Activated CD8-positive, alpha-beta T cell treated with anti-CD3 and anti-CD28 coated beads for 36 hours (primary cell): ENCODE measurements around the gene SYNJ2. TPM values are rescaled to one million over a fixed set of nuclear protein-coding genes. Genes with fewer than 3 reads are reported as not detected.
A peak's percentile ranks its signal among the peaks of the same experiment; 100 is the strongest.

Source experiments
- ATAC-seq: fragments of 200-7000 bp; cut with Tn5 transposase; one replicate; pipeline ENCODE4 v1.10.0; 2021; ENCODE audit warnings: mild to moderate bottlenecking, moderate library complexity
- CTCF ChIA-PET: fragments of 350-600 bp; sonication (Branson Sonifier 250); formaldehyde crosslinking; loops from one replicate; lab custom pipeline; 2021; ENCODE audit warnings: antibody characterized with exemption; lab: Charles Lee
- POLR2A ChIA-PET: fragments of 350-600 bp; sonication (Branson Sonifier 250); formaldehyde crosslinking; loops from one replicate; lab custom pipeline; 2021; ENCODE audit warnings: antibody characterized with exemption; lab: Charles Lee
- DNase-seq: peaks from one replicate; pipeline ENCODE4 v3.0.0-alpha.2; 2020
- H3K27ac Mint-ChIP-seq: one replicate; pipeline ENCODE4 v1.8.0; 2021; ENCODE audit warnings: mild to moderate bottlenecking, mixed read lengths
- H3K27me3 Mint-ChIP-seq: one replicate; pipeline ENCODE4 v1.8.0; 2021; ENCODE audit warnings: mixed read lengths
- H3K36me3 Mint-ChIP-seq: one replicate; pipeline ENCODE4 v1.8.0; 2021; ENCODE audit warnings: low read depth, mixed read lengths
- H3K4me1 Mint-ChIP-seq: one replicate; pipeline ENCODE4 v1.8.0; 2021; ENCODE audit warnings: low read depth, mixed read lengths
- H3K4me3 Mint-ChIP-seq: one replicate; pipeline ENCODE4 v1.8.0; 2021; ENCODE audit warnings: mild to moderate bottlenecking, moderate library complexity, mixed read lengths
- H3K9me3 Mint-ChIP-seq: one replicate; pipeline ENCODE4 v1.8.0; 2021; ENCODE audit warnings: mixed read lengths
- intact Hi-C: fragments of 100-400 bp; cut with micrococcal nuclease; formaldehyde crosslinking; loops from one replicate; pipeline ENCODE4 v1.10.0; 2022
- total RNA-seq, 2 experiments: library from RNA; stranded (reverse); gene quantifications; one replicate each; pipeline ENCODE4 v1.2.3, GENCODE V29; 2021
- TF ChIP-seq, protein P1 (sequence below): fragments of 200-600 bp; IDR thresholded peaks from one replicate; pipeline ENCODE4 v1.8.0; 2022; ENCODE audit warnings: antibody characterized with exemption, mild to moderate bottlenecking

Gene SYNJ2
- total RNA-seq, 2 experiments from 2014 or later = 27.7 to 28.5 TPM

DNA sequence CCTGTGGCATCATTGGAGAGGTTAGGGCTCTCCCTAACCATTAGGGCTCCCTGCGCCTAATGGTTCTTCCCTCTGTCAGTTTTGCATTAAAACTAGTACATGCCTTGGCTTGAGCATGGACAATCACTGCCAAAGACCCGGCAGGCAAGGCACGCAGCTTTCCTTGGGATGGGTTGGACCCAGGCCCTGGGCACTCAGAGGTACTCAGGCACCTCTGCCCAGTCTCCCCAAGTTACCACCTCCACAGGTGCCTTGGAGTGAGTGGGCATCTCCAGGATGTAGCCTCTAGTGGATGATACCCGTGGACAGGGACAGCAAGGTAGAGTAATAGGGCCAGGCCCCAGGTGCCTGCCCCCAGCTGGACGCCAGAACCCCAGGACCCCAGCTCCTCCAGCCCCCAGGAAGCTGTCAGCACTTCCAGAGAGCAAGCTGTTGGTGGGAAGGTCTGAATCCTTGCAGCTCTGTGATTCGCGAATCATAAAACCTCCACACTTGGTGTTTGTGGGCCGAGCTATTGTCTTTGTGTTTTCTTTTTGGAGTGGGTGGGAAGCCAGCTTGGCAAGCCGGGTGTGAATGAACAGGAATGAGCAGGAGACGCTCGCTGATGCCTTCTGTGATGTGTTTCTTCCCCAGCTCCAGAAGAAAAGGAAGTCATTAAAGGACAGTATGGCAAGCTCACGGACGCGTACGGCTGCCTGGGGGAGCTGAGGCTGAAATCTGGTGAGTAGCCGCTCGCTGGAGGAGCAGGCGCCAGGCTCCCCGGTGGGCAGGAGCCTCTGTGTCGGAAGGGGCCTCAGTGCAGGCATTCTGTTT, 35.1 kb downstream of the SYNJ2 start:
- Mint-ChIP-seq H3K4me3 (no peak overlapping the region), H3K36me3 (peaks cover 22% of the 10 kb centered on the region)

DNA sequence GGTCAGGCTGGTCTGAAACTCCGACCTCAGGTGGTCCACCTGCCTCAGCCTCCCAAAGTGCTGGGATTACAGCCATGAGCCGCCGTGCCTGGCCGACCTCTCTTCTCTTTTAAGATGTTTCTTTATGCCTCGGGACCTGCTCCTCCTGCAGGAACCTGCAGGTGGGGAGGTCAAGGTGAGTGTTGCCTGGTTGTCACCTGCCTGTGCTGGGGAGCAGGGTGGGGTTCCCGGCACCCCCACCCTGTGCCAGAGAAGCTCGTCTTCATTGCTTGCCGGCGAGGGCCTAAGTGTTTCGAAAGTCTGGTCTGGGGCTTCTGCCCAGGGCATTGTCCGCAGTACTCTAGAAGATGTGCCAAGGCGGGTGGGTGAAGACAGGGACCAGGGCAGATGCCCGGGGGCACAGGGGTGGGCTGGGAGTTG, 36.0 kb downstream of the SYNJ2 start:
- no peak overlapping the region for H3K4me3 Mint-ChIP-seq
- ChIA-PET POLR2A (no interaction called here), CTCF (interaction anchor here (1.9 to 6.2 kb wide), 2 partner anchors 9 to 55 kb away, joined by 4 to 60 read pairs; no protein-coding TSS in a partner anchor)
- DNase-seq (no peak), ATAC-seq (no peak)
- H3K36me3 Mint-ChIP-seq = peaks cover 19% of the 10 kb centered on the region
- H3K9me3 Mint-ChIP-seq = no peaks in the 10 kb centered on the region
- intact Hi-C loops = no loop called here
- no peaks in the 10 kb centered on the region for H3K27me3 Mint-ChIP-seq
- peaks cover 26% of the 10 kb centered on the region for H3K4me1 Mint-ChIP-seq
- no peak overlapping the region for H3K27ac Mint-ChIP-seq
- TF ChIP-seq, protein P1, sequence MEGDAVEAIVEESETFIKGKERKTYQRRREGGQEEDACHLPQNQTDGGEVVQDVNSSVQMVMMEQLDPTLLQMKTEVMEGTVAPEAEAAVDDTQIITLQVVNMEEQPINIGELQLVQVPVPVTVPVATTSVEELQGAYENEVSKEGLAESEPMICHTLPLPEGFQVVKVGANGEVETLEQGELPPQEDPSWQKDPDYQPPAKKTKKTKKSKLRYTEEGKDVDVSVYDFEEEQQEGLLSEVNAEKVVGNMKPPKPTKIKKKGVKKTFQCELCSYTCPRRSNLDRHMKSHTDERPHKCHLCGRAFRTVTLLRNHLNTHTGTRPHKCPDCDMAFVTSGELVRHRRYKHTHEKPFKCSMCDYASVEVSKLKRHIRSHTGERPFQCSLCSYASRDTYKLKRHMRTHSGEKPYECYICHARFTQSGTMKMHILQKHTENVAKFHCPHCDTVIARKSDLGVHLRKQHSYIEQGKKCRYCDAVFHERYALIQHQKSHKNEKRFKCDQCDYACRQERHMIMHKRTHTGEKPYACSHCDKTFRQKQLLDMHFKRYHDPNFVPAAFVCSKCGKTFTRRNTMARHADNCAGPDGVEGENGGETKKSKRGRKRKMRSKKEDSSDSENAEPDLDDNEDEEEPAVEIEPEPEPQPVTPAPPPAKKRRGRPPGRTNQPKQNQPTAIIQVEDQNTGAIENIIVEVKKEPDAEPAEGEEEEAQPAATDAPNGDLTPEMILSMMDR = no peak

More for the DNA sequence above, 35.1 kb downstream of the SYNJ2 start:
- no peaks in the 10 kb centered on the region for H3K9me3 Mint-ChIP-seq
- ChIA-PET POLR2A (no interaction called here), CTCF (interaction anchor here (1.3 to 6.2 kb wide), 3 partner anchors 10 to 56 kb away, joined by 3 to 60 read pairs (median 4); no protein-coding TSS in a partner anchor)
- TF ChIP-seq, protein P1 = no peak
- no peak for DNase-seq
- no peak overlapping the region for H3K27ac Mint-ChIP-seq
- intact Hi-C loops = no loop called here
- no peak for ATAC-seq
- H3K27me3 Mint-ChIP-seq = no peaks in the 10 kb centered on the region
- peaks cover 31% of the 10 kb centered on the region for H3K4me1 Mint-ChIP-seq

DNA sequence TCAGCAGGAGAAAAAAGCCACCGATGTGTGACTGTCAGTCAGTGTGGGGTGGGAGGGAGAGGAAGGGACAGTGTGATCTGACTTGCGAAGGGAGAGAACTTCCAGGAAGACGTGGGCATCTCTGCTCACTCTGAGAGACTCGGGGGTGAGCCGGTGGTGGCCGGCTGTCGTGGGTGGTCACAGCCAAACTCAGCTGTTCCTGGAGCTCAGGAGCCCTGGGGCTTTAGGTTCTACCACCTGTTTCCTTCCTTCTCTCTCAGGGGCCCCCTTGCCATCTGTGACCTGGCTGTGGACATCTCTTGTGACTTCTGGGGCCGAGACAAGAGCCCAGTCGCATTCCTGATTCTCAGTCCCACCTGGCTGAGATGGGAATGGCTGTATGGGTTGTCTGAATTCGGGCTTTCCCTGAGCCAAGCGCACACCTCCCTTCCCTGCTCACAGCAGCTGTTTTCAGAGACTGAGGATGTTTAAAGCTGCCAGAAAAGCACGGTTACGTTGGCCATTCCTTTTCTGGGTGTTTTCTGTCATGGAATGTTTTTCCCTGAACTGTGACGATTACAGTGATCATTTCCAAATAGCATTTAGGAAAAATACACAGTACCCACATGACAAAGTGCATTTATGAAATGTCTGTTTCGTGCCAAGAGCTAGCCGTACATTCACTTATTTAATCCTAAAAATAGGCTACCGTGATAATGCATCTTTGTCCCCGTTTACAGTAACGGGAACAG, 36.5 kb downstream of the SYNJ2 start:
- ATAC-seq = no peak
- Mint-ChIP-seq H3K27ac (peak overlapping the region; percentile 9), H3K4me1 (peaks cover 26% of the 10 kb centered on the region), H3K9me3 (no peaks in the 10 kb centered on the region), H3K36me3 (peaks cover 19% of the 10 kb centered on the region), H3K4me3 (no peak overlapping the region), H3K27me3 (no peaks in the 10 kb centered on the region)
- intact Hi-C loops = no loop called here
- CTCF ChIA-PET = interaction anchor here (6.2 kb wide), 1 partner anchor 9 kb away, joined by 60 read pairs; no protein-coding TSS in a partner anchor
- TF ChIP-seq, protein P1 = no peak
- no peak for DNase-seq
- POLR2A ChIA-PET = interaction anchor here (1.4 kb wide), 1 partner anchor 15 kb away, joined by 3 read pairs; no protein-coding TSS in a partner anchor

GRCh38 chr6:158018851-158019361, 37.2 kb downstream of the SYNJ2 start:
- POLR2A ChIA-PET = interaction anchor here (1.4 kb wide), 1 partner anchor 16 kb away, joined by 3 read pairs; no protein-coding TSS in a partner anchor

More at GRCh38 chr6:158018851-158019361, 37.2 kb downstream of the SYNJ2 start:
- H3K9me3 Mint-ChIP-seq = no peaks in the 10 kb centered on the region
- no peaks in the 10 kb centered on the region for H3K27me3 Mint-ChIP-seq
- no peak overlapping the region for H3K4me3 Mint-ChIP-seq
- no peak for ATAC-seq
- DNase-seq = no peak
- H3K36me3 Mint-ChIP-seq = peaks cover 14% of the 10 kb centered on the region
- TF ChIP-seq, protein P1 = no peak
- intact Hi-C loops = no loop called here
- CTCF ChIA-PET = no interaction called here
- H3K27ac Mint-ChIP-seq = no peak overlapping the region
- H3K4me1 Mint-ChIP-seq = peaks cover 19% of the 10 kb centered on the region
